ENCODE data around the gene CPEB2. TPM values are rescaled to one million over a fixed set of nuclear protein-coding genes. Genes with fewer than 3 reads are reported as not detected.
"Not testable (repeated sequence)": the region's sequence is repeated elsewhere in the genome, so short reads cannot be mapped to it uniquely, and the experiment has no call there.

Gene CPEB2
- total RNA-seq, 1 donor: 45.6 TPM

GRCh38 chr4:15084780-15085179 is 82.5 kb downstream of the CPEB2 start:
- TF ChIP-seq CTCF (IDR thresholded peaks at IDR 0.05; ENCODE audit: insufficient read depth, low read length): no peak

GRCh38 chr4:15085762-15086161 is 83.5 kb downstream of the CPEB2 start:
- not testable (repeated sequence) for H3K4me3 ChIP-seq (ENCODE audit: low read depth, low read length); DNase-seq (ENCODE audit: low read depth)

More at GRCh38 chr4:15084780-15085179, 82.5 kb downstream of the CPEB2 start:
- H3K4me3 ChIP-seq (ENCODE audit: low read depth, low read length): no peak overlapping the region
- DNase-seq (ENCODE audit: low read depth): no peak

- not testable (repeated sequence) for DNase-seq (ENCODE audit: low read depth); H3K4me3 ChIP-seq (ENCODE audit: low read depth, low read length)
Measured at GRCh38 chr4:15086259-15086658, 84.0 kb downstream of the CPEB2 start.

- DNase-seq (ENCODE audit: low read depth): no peak
- no peak overlapping the region for H3K4me3 ChIP-seq (ENCODE audit: low read depth, low read length)
- TF ChIP-seq CTCF (IDR thresholded peaks at IDR 0.05; ENCODE audit: insufficient read depth, low read length): no peak
Measured at GRCh38 chr4:15088394-15089035, 86.2 kb downstream of the CPEB2 start.

GRCh38 chr4:15089979-15090378 is 87.7 kb downstream of the CPEB2 start:
- no peak for DNase-seq (ENCODE audit: low read depth)
- H3K4me3 ChIP-seq (ENCODE audit: low read depth, low read length): no peak overlapping the region
- TF ChIP-seq CTCF (IDR thresholded peaks at IDR 0.05; ENCODE audit: insufficient read depth, low read length): no peak

- TF ChIP-seq CTCF (IDR thresholded peaks at IDR 0.05; ENCODE audit: insufficient read depth, low read length): no peak
- no peak for DNase-seq (ENCODE audit: low read depth)
- no peak overlapping the region for H3K4me3 ChIP-seq (ENCODE audit: low read depth, low read length)
Measured at GRCh38 chr4:15100380-15100779, 98.1 kb downstream of the CPEB2 start.

GRCh38 chr4:15100994-15101695 is 98.9 kb downstream of the CPEB2 start:
- peak; percentile 37 for DNase-seq (ENCODE audit: low read depth)
- no peak overlapping the region for H3K4me3 ChIP-seq (ENCODE audit: low read depth, low read length)
- TF ChIP-seq CTCF (IDR thresholded peaks at IDR 0.05; ENCODE audit: insufficient read depth, low read length): no peak

- no peak for TF ChIP-seq CTCF (IDR thresholded peaks at IDR 0.05; ENCODE audit: insufficient read depth, low read length)
- H3K4me3 ChIP-seq (ENCODE audit: low read depth, low read length): no peak overlapping the region
- no peak for DNase-seq (ENCODE audit: low read depth)
Measured at GRCh38 chr4:15104825-15105224, 102.5 kb downstream of the CPEB2 start.

Data from fibroblast of the aortic adventitia (primary cell).